GM19463 (cell line): ENCODE results near the gene TAGLN3.

Experiments used
- ATAC-seq: cut with Tn5 transposase; IDR thresholded peaks from one replicate; pipeline ENCODE4 v1.9.1; 2021; ENCODE audit warnings: mild to moderate bottlenecking, moderate library complexity; ENCODE audit not compliant: unreplicated experiment

The TAGLN3 gene

DNA sequence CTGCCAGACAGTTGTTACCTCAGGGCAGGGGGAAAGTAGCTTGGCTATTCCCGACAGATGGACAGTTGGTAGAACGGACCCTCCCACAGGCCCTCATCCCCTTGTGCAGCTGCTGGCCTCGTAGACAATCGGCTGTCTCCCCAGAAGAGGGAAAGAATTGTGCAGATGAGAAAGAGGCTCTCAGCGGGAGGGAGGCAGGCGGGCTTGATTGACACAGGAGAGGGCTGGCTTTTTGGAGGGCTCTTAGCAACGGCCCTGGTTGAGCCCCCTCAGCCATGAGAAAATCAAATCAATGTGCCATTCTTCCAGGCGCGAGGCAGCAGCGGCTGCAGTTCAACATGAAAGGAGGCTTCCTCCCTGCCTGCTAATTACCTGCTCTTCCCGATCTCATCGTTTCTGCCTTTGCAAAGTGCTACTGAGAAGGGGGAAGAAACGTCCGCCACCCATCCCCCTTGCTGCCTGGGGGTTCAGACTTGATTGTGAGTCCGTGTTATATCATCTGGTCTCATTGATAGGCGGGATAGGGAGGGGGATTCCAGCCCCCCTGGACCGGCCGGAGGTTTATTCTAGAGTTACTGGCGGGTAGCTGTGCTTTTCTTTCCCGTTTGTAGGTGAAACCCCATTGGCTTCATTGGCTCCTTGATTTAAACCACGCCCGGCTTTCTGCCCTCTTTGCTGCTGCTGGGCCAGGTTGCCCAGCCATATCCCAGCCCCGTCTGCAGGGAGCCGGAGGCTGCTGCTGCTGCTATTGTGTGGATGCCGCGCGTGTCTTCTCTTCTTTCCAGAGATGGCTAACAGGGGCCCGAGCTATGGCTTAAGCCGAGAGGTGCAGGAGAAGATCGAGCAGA is at the start of gene TAGLN3:
TSS of gene TAGLN3 (plus strand) at position 287 of the 848 bp plus-strand sequence. CDS start at position 788, 501 bp downstream.
- ATAC-seq = peak; percentile 55

DNA sequence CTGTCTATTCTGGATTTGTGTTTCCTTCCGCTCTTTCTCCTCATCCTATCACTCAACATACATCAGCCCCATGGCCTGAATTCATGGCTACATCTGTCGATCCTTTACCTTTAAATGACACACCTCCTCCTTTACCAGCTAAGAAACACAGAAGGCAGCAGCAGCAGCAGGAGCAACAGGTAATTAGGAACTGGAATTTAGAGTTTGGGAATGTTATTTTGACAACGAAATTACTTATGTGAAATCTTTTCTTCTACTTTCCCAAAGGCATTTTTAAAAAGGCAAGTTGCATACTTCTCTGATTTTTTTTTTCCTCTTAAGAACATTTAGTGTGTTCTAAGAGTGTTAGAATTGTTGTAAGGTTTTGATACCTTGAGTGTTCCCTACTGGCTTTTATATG is 49.0 kb upstream of the TAGLN3 start:
- ATAC-seq = no peak

DNA sequence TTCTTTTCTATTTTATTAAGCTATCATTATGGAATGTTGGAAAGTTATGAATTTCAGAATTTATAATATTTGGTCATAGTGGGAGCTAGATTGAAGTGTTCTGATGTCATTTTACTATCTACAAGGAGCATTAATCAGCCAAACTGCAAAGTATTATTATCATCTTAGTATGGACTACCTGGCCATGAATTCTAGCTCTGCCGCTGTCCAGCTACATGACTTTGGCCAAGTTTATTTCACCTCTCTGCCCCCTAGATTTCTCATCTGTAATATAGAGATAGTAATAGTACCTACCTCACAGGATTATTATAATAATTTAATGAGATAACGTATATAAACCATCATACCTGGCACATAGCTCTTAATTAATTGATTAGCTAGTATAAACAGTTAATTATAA is 47.7 kb upstream of the TAGLN3 start:
- no peak for ATAC-seq

DNA sequence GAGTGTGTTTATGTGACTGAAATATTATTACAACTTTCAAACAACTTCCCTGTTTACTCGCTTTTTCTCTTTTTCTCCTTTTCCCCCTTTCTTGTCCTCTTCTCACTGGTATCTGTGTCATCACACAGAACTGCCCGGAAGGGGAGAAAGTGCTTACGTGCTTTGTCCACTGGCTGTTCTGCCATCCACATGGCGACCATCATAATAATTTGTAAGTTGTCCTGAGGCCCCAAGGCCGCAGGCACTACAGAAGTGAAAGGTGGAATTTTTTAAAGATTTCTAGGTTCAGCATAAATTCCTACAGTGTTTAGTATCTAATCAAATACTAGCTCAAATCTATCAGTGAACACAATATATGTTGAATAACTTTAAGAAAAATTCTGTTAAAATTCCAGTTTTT is 46.6 kb upstream of the TAGLN3 start:
- ATAC-seq = no peak

DNA sequence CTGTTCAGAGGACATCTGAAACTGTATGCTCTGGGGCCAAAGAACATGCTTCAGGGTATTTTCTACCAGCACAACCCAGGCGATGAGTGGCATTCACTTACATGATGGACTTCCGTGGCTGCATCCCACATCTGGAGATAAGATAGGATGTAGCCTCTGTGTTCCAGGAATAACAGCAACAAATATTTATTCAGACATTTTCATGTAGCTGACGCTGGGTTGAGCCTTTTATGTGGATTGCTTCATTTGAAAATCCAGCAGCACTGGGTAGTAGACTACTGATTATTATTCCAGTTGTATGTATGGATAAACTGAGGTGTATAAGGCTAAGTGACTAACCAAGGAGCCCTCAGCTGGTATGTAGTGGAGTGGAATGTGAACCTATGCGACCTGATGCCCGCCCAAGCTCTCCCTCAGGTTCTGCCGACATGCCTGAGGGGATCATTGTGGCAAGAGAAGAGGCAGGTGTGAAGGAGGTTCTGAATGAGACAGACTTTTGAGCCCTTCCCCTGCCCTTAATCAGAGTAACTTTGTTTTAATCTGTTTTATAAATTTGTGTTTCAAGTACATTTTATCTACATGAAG is 45.8 kb upstream of the TAGLN3 start:
- ATAC-seq = no peak

DNA sequence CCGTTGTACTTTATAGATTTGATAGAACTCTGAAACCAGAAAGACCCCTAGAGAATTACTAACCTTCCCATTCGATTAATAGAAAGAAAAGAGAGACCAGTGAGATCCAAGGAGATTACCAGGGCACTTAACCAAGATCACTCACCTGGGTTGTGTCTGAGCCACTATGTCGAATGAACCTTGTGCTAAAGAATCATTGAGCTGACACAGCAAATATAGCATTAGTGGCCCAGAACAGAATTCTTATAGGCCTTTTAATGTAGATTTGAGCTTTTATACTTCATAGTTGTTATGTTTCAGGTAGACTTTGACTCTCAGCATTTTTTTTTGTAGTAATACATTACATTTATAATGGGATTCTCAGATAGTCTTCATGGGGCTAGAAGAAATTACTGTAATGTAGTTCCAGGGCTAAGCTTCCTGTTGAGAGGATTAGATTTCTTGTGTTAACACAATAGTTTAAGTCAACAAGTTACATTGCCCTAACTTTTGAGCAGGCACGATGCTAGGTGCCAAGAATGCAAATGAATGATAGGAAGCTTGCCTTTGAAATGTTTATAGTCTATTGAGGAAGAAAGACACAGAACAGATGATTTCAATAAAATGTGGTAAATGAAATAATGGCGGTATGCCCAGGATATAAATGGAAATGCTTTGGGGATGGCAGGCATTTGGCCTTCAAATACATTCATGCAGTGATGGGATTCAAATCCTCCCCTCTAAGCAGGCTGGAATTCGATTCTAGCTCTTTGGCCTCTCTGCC is 44.3 kb upstream of the TAGLN3 start:
- ATAC-seq = no peak

DNA sequence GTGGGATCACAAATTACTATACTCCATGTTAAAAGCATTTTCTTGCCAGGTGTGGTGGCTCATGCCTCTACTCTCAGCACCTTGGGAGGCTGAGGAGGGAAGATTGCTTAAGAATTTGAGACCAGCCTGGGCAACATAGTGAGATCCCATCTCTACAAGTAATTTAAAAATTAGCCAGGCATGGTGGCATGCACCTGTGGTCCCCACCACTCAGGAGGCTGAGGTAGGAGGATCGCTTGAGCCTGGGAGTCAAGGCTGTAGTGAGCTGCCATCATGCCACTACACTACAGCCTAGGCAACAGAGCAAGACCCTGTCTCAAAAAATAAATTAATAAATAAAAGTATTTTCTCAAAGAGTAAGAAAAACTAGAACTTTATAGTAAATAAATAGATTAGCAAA is 42.8 kb upstream of the TAGLN3 start:
- no peak for ATAC-seq

DNA sequence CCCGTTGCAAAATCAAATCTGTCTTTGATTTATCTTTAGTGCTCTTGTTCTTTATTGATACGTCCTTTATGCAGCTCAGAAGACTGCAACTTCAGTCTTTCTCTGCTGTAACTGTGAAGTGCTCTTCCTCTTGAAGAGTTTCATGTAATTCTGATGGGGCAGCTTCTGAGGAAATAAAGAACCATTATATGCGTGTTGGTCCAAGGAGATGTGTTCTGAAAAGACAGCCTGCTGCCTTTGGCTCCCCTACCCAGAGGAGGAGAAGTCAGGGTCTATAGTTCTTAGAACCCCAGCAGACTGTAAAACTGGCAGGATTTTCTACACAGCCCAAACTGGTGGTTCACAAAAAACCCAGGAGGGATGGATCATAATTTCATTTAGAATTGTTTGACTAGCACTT is 42.3 kb upstream of the TAGLN3 start:
- no peak for ATAC-seq

DNA sequence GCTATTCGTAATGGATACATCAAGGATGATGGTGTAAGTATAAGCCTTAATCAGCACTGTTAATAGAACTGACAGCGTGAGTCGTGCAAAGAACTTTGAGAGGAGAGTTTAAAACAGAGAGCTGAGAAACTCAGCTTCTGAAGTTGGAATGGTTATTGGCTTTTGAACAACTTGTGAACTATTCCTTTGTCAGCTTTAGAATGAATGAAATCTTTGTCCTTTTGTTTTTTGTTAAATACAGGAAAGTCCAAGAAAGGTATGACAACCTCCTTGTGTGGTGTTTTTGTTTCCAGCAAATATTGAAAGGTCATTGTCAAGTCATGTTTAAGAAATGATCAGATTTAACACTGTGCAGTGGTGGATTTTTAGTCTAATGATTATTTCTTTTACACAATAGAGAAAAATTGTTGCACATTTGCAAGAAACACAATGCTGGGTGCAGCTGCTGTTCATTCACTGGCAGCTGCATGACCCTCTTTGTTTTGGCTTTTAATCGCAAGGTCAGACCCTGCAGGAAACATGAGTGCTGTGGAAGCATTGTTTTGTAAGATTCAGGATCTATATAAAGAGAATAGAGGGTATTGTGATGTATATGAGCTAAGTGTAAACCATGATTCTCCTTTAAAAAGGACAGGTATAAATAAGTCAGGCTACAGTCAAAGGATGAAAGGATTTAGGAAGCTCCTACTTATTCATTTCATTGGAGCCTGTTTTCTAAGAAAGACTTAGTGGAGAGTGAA is 41.6 kb upstream of the TAGLN3 start:
- ATAC-seq = no peak

DNA sequence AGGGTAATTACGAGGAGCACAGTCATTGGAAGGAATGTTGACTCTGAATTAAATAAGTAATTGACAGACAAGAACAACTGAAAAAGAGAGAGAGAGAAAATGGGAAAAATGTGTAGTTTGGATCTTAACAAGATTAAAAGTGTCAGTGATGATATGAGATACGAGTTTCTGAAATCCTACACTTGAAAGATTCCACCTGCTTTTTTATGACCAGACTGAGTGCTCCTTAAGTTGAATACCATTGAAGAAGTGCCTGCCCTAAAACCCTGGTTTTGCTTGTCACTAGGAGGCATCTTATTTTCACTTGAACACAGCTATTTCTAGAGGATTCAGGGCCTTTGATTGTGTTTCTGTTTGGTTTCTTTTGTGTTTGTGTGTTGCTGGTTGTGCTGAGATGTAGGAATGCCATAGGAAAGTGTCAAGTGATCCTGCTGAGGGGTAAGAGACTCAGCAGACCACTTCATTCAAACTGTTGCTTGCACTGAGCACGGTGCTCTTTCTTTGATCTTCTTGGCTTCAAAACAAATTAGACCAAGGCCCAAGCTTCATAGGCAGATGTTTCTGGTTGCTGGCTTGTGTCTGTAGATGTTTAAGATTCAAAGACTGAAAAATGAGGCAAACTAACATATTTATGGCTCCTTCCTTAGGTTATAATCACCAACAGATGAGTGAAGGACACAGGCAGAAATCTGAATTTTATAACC is 37.1 kb upstream of the TAGLN3 start:
- ATAC-seq = no peak

DNA sequence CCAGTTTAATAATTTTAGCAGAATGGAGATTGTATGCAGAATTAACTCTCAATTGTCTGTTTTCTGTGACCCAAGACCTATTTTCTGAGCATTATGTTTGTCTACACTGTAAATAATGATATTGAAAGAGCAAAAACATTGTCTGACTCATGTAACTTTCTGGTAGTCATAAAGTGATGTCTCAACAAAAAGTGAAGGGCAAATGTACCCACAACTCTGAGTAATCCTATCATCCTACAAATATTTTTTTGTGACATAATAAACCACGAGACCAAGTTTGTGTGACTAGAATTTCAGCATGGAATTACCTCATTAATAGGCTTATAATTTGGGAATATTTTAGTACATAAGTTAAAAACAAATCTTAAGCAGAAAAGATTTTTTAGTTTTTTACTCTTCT is 35.3 kb upstream of the TAGLN3 start:
- ATAC-seq = no peak

DNA sequence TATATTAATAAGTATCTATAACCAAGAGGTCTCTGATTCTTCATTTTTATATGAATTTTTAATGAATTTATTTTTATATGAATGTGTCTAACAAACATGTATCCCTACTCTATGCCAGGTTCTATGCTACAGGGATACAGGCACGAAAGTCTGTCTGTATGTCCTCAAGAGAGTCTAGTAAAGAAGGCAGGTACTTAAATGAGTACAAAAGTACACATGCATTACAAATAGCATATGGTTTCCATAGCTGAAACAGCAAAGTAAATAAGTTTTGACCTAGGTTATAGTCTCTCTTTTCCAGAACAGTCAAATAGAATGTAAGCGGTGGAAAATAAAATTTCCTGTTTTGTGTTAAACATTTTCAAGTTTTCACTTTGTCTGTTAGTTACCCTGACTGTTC is 33.2 kb upstream of the TAGLN3 start:
- ATAC-seq = no peak

DNA sequence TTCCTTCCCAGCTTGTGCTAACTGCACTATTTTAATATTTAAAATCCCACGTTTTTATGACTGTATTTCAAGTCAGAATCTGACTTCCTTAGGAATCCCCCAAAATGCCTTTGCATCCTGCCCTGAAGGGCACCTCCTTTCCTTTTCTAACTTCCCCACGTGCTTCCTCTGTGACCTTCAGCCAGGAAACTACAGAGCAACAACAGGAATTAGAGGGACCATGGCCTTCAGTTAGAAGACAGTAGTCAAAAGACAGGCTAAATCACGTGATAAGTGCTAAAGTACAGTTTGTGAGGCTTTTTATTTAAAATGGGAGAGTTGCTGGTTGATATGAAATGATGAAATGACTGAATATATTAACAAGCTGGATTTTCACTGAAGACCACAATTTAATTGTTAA is 31.7 kb upstream of the TAGLN3 start:
- ATAC-seq = no peak

DNA sequence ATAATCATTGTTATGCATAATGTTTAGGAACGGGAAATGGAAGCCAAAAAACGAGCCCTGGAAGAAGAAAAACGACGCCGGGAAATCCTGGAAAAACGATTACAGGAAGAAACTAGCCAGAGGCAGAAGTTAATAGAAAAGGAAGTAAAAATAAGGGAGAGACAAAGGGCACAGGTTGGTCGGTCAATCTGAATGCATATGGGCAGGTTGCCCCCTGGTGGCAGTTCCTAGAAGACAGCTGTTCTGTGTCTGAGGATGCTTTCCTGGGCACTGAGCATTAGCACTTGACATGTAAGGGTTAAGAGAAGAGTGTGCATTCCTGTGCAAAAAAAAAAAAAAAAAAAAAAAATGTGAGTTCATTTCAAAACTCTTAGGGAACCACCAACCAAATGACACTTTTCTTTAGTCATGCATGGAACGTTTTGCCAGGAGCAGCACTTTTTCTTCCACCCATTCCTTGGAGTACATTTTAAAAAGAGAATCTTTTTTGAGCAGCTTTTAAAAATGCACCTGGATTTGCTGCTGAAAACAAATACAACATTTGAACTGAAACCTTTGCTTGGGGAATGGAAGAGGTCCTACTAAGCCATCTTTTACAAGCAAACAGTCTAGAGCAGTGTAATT is 31.0 kb upstream of the TAGLN3 start:
- peak; percentile 93 for ATAC-seq

DNA sequence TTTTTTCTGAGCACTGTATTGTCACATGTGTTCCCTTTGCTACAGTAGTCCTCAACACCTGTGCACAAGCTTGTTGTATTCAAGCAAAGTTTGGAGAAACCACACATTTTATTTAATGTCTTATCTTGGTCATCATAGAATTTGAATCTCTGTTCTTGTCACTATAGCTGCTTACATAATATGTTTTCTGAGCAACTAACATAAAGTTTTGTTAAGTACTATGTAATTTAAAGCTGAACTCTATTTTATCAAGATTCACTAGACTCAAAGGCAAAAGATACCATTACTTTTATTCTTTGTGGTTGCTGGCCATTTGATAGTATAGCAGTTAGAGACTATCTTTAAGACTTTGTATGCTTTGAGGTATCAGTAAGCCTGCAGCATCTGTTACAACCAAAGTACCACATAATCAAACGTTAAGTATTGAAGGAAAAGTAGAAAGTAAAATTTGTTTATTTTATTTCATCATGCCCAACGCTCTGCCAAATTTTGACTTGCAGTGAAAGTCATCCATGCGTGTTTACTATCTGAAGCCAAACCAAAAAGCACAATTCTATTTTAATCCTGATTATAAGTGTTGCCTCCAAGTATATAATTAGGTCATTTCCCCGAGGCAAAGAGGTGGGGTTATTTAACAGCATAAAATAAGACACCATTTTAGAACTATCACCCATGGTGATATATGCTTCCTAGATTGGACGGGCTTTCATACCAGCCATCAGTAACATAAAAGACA is 30.2 kb upstream of the TAGLN3 start:
- no peak for ATAC-seq

DNA sequence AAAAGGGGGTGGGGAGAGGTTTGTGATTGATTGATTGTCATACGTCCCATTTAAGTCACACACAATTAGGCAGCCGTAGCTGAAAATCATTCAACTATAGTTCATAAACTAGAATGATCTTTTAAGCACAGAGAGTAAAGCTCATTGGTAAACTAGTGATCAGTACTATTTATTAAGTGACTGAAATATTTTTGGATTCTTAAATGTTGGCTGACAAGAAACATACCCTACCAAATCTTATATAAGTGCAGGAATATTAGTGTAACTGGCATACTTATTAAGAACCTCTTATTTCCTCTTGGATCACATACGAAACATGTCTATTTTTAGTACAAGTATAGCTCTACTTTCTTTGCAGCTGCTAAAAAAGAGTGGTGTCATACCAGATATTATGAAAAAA is 28.3 kb upstream of the TAGLN3 start:
- no peak for ATAC-seq

DNA sequence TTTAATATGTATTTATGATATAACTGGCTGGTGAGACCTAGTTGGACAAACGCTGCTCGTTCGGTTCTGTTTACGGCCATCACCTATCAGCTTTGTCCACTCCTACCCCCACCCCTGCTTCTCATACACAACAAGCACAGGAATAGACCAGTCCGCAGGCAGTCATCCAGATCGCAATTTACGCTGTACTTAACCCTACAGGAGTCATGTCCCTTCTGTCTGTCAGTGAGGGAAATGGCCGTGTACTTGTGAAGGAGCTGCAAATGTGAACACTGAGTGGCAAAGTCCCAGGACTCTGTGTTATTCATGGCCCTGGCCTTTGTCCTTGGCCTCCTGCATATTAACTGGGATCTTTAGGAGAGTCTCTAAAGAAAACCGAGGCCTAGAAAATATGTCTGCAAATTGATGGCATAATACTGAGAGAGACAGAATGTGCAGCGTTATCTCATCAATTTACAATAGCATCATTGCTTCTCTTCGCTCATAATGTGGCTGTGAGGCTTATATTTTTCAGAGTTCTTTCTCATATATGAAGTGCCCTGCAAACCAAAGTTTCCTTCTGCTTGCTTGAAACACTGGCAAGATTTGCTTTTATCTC is 27.1 kb upstream of the TAGLN3 start:
- no peak for ATAC-seq

DNA sequence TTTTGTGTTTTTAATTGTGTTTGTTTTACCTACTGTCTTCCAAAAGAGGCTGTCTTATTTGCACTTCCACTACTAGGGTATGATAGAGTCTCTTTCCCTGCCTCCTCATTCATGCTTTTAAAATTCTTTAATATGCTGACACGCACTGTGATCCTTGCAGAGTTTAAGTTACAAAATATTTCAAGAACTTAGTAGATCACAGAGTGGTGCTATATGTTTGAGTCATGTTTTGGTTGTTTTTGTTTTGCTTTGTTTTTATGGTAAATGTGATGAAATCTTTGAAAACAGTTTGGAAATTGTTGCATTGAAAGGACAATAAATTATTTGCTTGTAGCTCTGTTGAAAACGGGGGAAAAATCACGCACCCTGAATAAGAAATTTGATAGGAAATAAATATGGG is 25.8 kb upstream of the TAGLN3 start:
- ATAC-seq = no peak

DNA sequence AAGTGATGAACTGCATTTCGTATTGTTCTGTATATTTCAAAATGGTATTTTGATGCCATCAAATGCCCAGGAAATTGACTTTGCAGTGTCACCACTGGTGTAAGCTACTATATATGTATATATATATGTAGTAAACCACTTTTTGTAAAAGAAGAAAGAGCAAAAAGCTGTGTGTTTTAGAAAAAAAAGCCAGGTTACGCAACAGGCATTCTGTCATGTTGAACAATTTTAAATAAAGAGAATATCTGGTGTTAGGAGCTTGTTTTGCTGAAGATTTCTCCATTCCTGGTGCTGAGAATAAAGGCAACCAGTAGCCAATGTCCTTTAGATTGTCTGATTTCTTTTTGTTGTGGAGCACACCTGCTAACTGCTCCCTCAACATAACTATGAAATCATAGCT is 23.6 kb upstream of the TAGLN3 start:
- no peak for ATAC-seq
